ENCODE results near the gene TMEM165. TPM values are rescaled to one million over a fixed set of nuclear protein-coding genes. Genes with fewer than 3 reads are reported as not detected.

The TMEM165 gene
- total RNA-seq, 4 donors from 2014 or later: 167 to 286 (median 236) TPM

- H3K9me3 ChIP-seq: no peaks in the 10 kb centered on the region
- H3K4me3 ChIP-seq: no peak overlapping the region
- peaks cover 0 to 41% (median 0%) of the 10 kb centered on the region in 3 donors for H3K36me3 ChIP-seq
- WGBS, 2 donors: 98% methylated on average over 2 of the region's 2 CpGs
- H3K27me3 ChIP-seq: no peaks in the 10 kb centered on the region
- TF ChIP-seq EP300 (IDR thresholded peaks at IDR 0.05): no peak
- TF ChIP-seq, protein P1, sequence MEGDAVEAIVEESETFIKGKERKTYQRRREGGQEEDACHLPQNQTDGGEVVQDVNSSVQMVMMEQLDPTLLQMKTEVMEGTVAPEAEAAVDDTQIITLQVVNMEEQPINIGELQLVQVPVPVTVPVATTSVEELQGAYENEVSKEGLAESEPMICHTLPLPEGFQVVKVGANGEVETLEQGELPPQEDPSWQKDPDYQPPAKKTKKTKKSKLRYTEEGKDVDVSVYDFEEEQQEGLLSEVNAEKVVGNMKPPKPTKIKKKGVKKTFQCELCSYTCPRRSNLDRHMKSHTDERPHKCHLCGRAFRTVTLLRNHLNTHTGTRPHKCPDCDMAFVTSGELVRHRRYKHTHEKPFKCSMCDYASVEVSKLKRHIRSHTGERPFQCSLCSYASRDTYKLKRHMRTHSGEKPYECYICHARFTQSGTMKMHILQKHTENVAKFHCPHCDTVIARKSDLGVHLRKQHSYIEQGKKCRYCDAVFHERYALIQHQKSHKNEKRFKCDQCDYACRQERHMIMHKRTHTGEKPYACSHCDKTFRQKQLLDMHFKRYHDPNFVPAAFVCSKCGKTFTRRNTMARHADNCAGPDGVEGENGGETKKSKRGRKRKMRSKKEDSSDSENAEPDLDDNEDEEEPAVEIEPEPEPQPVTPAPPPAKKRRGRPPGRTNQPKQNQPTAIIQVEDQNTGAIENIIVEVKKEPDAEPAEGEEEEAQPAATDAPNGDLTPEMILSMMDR (IDR thresholded peaks at IDR 0.05): no peak
- peaks cover 0 to under 1% (median 0%) of the 10 kb centered on the region in 4 donors for H3K4me1 ChIP-seq
- no peak for DNase-seq (ENCODE audit: low spot score in 2 of 2)
- no peak overlapping the region for H3K27ac ChIP-seq
Measured at GRCh38 chr4:55369968-55370367, 25.8 kb upstream of the TMEM165 start.

DNA sequence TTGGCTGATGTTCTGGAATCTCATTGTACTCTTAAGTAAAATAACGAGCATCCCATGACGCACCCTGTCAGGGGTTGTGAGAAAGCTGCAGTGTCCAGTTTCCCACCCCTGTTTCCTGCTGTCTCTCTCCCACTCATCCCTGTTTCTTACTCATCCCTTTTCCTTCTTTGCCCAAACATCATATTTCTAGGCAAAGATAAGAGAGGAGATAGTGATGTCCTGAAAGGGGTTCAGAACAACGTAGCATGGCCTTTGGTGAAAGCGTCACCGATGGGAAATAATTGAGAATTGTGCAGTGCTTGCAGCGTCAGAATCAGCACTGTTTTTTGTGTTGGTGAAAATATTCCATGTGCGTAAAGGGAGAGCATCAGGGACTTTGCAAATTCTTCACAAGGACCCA lies 23.5 kb upstream of the TMEM165 start:
- no peaks in the 10 kb centered on the region for H3K4me1 ChIP-seq
- no peak overlapping the region for H3K27ac ChIP-seq
- 80 to 88% methylated on average over 7 of the region's 7 CpGs for WGBS, 2 donors
- no peaks in the 10 kb centered on the region for H3K27me3 ChIP-seq
- no peak for DNase-seq (ENCODE audit: low spot score in 2 of 2)
- no peaks in the 10 kb centered on the region for H3K9me3 ChIP-seq
- H3K36me3 ChIP-seq: peaks cover 0 to 32% (median 0%) of the 10 kb centered on the region in 3 donors
- no peak overlapping the region for H3K4me3 ChIP-seq
- TF ChIP-seq, protein P1 (IDR thresholded peaks at IDR 0.05): no peak
- TF ChIP-seq EP300 (IDR thresholded peaks at IDR 0.05) (no peak), POLR2A (IDR thresholded peaks at IDR 0.05) (no peak)

DNA sequence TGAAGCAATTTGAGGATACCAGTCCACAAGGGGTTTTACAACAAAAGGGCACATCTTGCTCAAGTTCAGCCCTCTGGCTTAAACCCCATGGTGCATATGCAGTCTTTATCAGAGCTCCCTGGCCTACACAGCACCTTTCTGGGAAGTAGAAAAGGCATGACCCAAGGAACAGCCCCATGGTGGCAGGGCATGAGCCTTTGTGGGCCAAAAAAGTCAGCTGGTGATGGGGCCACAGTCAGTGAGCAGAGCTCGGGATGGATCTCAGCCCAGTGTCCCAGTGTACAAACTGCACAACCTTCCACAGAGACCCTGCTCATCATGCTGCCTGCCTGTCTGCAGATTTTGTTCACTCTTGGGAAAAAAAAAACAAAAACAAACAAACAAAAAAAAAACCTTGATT lies 22.3 kb upstream of the TMEM165 start:
- Histone ChIP-seq H3K27ac (no peak overlapping the region), H3K9me3 (no peaks in the 10 kb centered on the region), H3K4me1 (no peaks in the 10 kb centered on the region), H3K4me3 (no peak overlapping the region), H3K36me3 (peaks cover 0 to 28% (median 0%) of the 10 kb centered on the region in 3 donors), H3K27me3 (no peaks in the 10 kb centered on the region)
- TF ChIP-seq POLR2A (IDR thresholded peaks at IDR 0.05) (no peak), EP300 (IDR thresholded peaks at IDR 0.05) (no peak)
- TF ChIP-seq, protein P1 (IDR thresholded peaks at IDR 0.05): no peak
- DNase-seq (ENCODE audit: low spot score in 2 of 2): no peak
- WGBS, 2 donors: 100% methylated on average over 1 of the region's 1 CpG

GRCh38 chr4:55376698-55377097 lies 19.1 kb upstream of the TMEM165 start:
- Histone ChIP-seq H3K27ac (no peak overlapping the region), H3K4me1 (no peaks in the 10 kb centered on the region), H3K36me3 (peaks cover 0 to 11% (median 0%) of the 10 kb centered on the region in 3 donors), H3K9me3 (no peaks in the 10 kb centered on the region), H3K27me3 (no peaks in the 10 kb centered on the region), H3K4me3 (no peak overlapping the region)
- no peak for DNase-seq (ENCODE audit: low spot score in 2 of 2)
- TF ChIP-seq POLR2A (IDR thresholded peaks at IDR 0.05) (no peak), EP300 (IDR thresholded peaks at IDR 0.05) (no peak)
- TF ChIP-seq, protein P1 (IDR thresholded peaks at IDR 0.05): no peak
- WGBS, 2 donors: 73 to 79% methylated on average over 2 of the region's 2 CpGs

- H3K9me3 ChIP-seq: no peaks in the 10 kb centered on the region
- no peak for DNase-seq (ENCODE audit: low spot score in 2 of 2)
- H3K4me1 ChIP-seq: no peaks in the 10 kb centered on the region
- no peak overlapping the region for H3K27ac ChIP-seq
- H3K27me3 ChIP-seq: no peaks in the 10 kb centered on the region
- WGBS, 2 donors: 75 to 76% methylated on average over 13 of the region's 13 CpGs
- no peak overlapping the region for H3K4me3 ChIP-seq
- TF ChIP-seq, protein P1 (IDR thresholded peaks at IDR 0.05): no peak
- TF ChIP-seq POLR2A (IDR thresholded peaks at IDR 0.05) (no peak), EP300 (IDR thresholded peaks at IDR 0.05) (no peak)
- peaks cover 0 to 5% (median 0%) of the 10 kb centered on the region in 3 donors for H3K36me3 ChIP-seq
Measured at GRCh38 chr4:55378617-55379467, 16.9 kb upstream of the TMEM165 start.

Data from tibial nerve (tissue), 4 donors.